Upper lobe of left lung (tissue), 6 donors: ENCODE data around the gene IQCN. TPM values are rescaled to one million over a fixed set of nuclear protein-coding genes. Genes with fewer than 3 reads are reported as not detected.

ENCODE experiments used
- ATAC-seq, 2 donors: fragments of 200-7000 bp; cut with Tn5 transposase; one replicate each; pipeline ENCODE4 v1.9.1; 2022; ENCODE audit warnings: mild to moderate bottlenecking in 2 of 2, moderate library complexity in 2 of 2; ENCODE audit not compliant: low FRiP score in 2 of 2
- DNase-seq, 2 donors: peaks; one replicate each; pipeline ENCODE4 v3.0.0-alpha.2; 2019 to 2020
- H3K27ac ChIP-seq, 4 donors: fragments of 200-600 bp; sonication (generic); one replicate each; pipeline ENCODE4 v1.5.1; 2016 to 2019
- H3K27me3 ChIP-seq, 4 donors: fragments of 200-600 bp; sonication (generic); one replicate each; pipeline ENCODE4 v1.5.1; 2017 to 2019
- H3K36me3 ChIP-seq, 4 donors: fragments of 200-600 bp; sonication (generic); one replicate each; pipeline ENCODE4 v1.5.1; 2016 to 2019
- H3K4me1 ChIP-seq, 4 donors: fragments of 200-600 bp; sonication (generic); one replicate each; pipeline ENCODE4 v1.5.1; 2018 to 2019
- H3K4me3 ChIP-seq, 4 donors: fragments of 200-600 bp; sonication (generic); one replicate each; pipeline ENCODE4 v1.5.1; 2017 to 2019; ENCODE audit warnings: mild to moderate bottlenecking in 2 of 4, moderate library complexity in 1 of 4
- H3K9me3 ChIP-seq, 4 donors: fragments of 200-600 bp; sonication (generic); one replicate each; pipeline ENCODE4 v1.5.1; 2018 to 2019
- CTCF ChIP-seq, 6 experiments: fragments of 450-650 bp in 4 of 6; fragments of 200-600 bp in 2 of 6; sonication (generic) in 2 of 6; IDR thresholded peaks; one replicate each; pipeline ENCODE4 v1.5.1; 2016 to 2019; ENCODE audit warnings: antibody characterized with exemption in 6 of 6
- EP300 ChIP-seq, 4 donors: sonication (generic); formaldehyde crosslinking; IDR thresholded peaks; one replicate each; pipeline ENCODE4 v1.5.1; 2017; ENCODE audit warnings: antibody characterized with exemption in 4 of 4, control low read depth in 2 of 4
- POLR2A ChIP-seq, 4 donors: fragments of 450-650 bp; IDR thresholded peaks; one replicate each; pipeline ENCODE4 v1.5.1; 2016 to 2017; ENCODE audit warnings: antibody characterized with exemption in 4 of 4, mild to moderate bottlenecking in 2 of 4
- POLR2AphosphoS5 ChIP-seq, 2 donors: sonication (generic); formaldehyde crosslinking; IDR thresholded peaks; one replicate each; pipeline ENCODE4 v1.5.1; 2017; ENCODE audit warnings: antibody characterized with exemption in 2 of 2
- WGBS, 2 donors: methylation state at CpG; one replicate each; pipeline ENCODE4 v1.1.5; 2017 to 2018; 5-methylcytosine and 5-hydroxymethylcytosine counted together
- total RNA-seq, 6 donors: library from RNA; depleted of rRNA in 4 of 6; stranded (reverse); fragments of >200 nt in 4 of 6; gene quantifications; one replicate each; pipeline versions ENCODE4 v1.1.0 to v1.2.1, GENCODE V29; 2016 to 2021
- donor health status: DM: no; HTN: no; CAD: no; lungs with moderate emphysema.
- donor health status: DM: no; HTN: yes; CAD: no; lungs with severe emphysema.

Gene IQCN
- total RNA-seq, 6 donors from 2014 or later = 6.3 to 58.7 (median 11.7) TPM

- Histone ChIP-seq H3K4me1 (no peaks in the 10 kb centered on the region), H3K36me3 (peaks cover 0 to 46% (median 33%) of the 10 kb centered on the region in 4 donors), H3K27me3 (no peaks in the 10 kb centered on the region), H3K27ac (no peak overlapping the region), H3K4me3 (no peak overlapping the region), H3K9me3 (no peaks in the 10 kb centered on the region)
- ATAC-seq = no peak
- 93 to 100% methylated on average over 1 to 2 of the region's 2 CpGs for WGBS, 2 donors
- no peak for DNase-seq
- TF ChIP-seq POLR2AphosphoS5 (IDR thresholded peaks at IDR 0.05) = no peak
- no peak for TF ChIP-seq POLR2A (IDR thresholded peaks at IDR 0.05)
- no peak for TF ChIP-seq CTCF (IDR thresholded peaks at IDR 0.05)
- no peak for TF ChIP-seq EP300 (IDR thresholded peaks at IDR 0.05)
These were observed 12.8 kb downstream of the IQCN start for GRCh38 chr19:18261474-18261873.

- H3K27ac ChIP-seq = no peak overlapping the region
- no peak overlapping the region for H3K4me3 ChIP-seq
- H3K27me3 ChIP-seq = no peaks in the 10 kb centered on the region
- WGBS, 2 donors = 96 to 100% methylated on average over 4 of the region's 4 CpGs
- TF ChIP-seq EP300 (IDR thresholded peaks at IDR 0.05) = no peak
- peak in 1 of 2 donors; percentile 23 for ATAC-seq
- H3K9me3 ChIP-seq = no peaks in the 10 kb centered on the region
- peaks cover 0 to 8% (median 4%) of the 10 kb centered on the region in 4 donors for H3K4me1 ChIP-seq
- H3K36me3 ChIP-seq = peaks cover 0 to 30% (median 17%) of the 10 kb centered on the region in 4 donors
- no peak for DNase-seq
These were observed 14.4 kb downstream of the IQCN start for GRCh38 chr19:18259893-18260292.

GRCh38 chr19:18257503-18258470, 16.5 kb downstream of the IQCN start:
- DNase-seq = peak in 1 of 2 donors; percentile 82
- no peak for TF ChIP-seq POLR2AphosphoS5 (IDR thresholded peaks at IDR 0.05)
- no peak for TF ChIP-seq POLR2A (IDR thresholded peaks at IDR 0.05)
- TF ChIP-seq CTCF (IDR thresholded peaks at IDR 0.05) = no peak
- TF ChIP-seq EP300 (IDR thresholded peaks at IDR 0.05) = no peak
- 88 to 90% methylated on average over 32 to 40 of the region's 55 CpGs for WGBS, 2 donors

GRCh38 chr19:18254546-18255503, 19.4 kb downstream of the IQCN start:
- TF ChIP-seq CTCF (IDR thresholded peaks at IDR 0.05) = peak in 3 of 6 experiments; percentile 32 to 48 (median 39)
- TF ChIP-seq EP300 (IDR thresholded peaks at IDR 0.05) = no peak
- Histone ChIP-seq H3K27me3 (no peaks in the 10 kb centered on the region), H3K27ac (no peak overlapping the region), H3K36me3 (peaks cover 0 to 10% (median 3%) of the 10 kb centered on the region in 4 donors), H3K4me1 (peaks cover 0 to 13% (median 6%) of the 10 kb centered on the region in 4 donors), H3K4me3 (no peak overlapping the region), H3K9me3 (peaks cover 0 to 3% (median 0%) of the 10 kb centered on the region in 4 donors)
- peak in 1 of 2 donors; percentile 58 for ATAC-seq
- peak; percentile 40 to 85 for DNase-seq
- 19 to 34% methylated on average over 12 to 18 of the region's 24 CpGs for WGBS, 2 donors

More at GRCh38 chr19:18257503-18258470, 16.5 kb downstream of the IQCN start:
- no peaks in the 10 kb centered on the region for H3K27me3 ChIP-seq
- H3K4me1 ChIP-seq = peaks cover 0 to 13% (median 5%) of the 10 kb centered on the region in 4 donors
- H3K9me3 ChIP-seq = no peaks in the 10 kb centered on the region
- H3K27ac ChIP-seq = no peak overlapping the region
- ATAC-seq = no peak
- no peak overlapping the region for H3K4me3 ChIP-seq
- H3K36me3 ChIP-seq = peaks cover 0 to 12% (median 5%) of the 10 kb centered on the region in 4 donors
